HG03575 (cell line): ENCODE results near the gene EPHA2.

Experiments used
- ATAC-seq: cut with Tn5 transposase; IDR thresholded peaks from one replicate; pipeline ENCODE4 v1.9.1; 2021; ENCODE audit not compliant: unreplicated experiment, insufficient number of reproducible peaks, low FRiP score; ENCODE audit errors: extremely low read depth

The EPHA2 gene

DNA sequence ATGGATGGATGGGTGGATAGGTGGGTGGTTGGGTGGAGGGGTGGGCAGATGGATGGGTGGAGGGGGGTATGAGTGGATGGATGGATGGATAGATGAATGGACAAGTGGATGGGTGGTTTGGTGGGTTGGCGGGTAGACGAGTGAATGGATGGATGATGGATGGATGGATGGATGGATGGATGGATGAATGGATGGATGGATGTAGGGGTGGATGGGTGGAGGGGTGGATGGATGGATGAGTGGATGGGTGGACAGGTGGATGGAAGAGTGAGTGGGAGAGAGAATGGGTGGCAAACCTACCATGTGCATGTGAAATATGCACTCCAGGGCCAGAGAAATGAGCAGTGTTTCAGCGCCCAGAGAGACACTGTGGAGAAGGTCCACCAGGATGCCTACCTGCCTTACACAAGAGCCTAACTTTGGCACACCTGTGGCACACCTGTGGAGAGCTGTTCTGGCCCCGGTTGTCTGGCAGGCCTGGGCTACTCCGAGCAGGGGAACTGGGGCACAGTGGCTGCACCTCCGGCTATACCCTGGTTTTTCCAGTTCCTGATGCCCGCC, 12.8 kb downstream of the EPHA2 start:
- ATAC-seq, result no peak

DNA sequence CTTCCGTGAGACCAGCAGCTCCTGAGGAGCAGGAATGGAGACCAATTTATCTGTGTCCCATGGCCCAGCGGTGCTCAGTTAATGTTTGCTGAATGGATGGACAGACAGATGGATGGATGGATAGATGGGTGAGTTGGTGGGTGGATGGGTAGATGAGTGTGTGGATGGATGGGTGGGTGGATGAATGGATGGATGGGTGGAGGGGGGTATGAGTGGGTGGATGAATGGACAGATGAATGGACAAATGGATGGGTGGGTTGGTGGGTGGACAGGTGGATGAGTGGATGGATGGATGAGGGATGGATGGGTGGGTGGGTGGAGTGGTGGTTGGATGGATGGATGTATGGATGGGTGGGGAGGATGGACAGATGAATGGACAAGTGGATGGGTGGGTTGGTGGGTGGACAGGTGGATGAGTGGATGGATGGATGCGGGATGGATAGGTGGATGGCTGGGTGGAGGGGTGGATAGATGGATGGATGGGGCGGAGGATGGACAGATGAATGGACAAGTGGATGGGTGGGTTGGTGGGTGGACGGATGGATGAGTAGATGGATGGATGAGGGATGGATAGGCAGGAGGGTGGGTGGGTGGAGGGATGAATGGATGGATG, 13.4 kb downstream of the EPHA2 start:
- ATAC-seq, result no peak

DNA sequence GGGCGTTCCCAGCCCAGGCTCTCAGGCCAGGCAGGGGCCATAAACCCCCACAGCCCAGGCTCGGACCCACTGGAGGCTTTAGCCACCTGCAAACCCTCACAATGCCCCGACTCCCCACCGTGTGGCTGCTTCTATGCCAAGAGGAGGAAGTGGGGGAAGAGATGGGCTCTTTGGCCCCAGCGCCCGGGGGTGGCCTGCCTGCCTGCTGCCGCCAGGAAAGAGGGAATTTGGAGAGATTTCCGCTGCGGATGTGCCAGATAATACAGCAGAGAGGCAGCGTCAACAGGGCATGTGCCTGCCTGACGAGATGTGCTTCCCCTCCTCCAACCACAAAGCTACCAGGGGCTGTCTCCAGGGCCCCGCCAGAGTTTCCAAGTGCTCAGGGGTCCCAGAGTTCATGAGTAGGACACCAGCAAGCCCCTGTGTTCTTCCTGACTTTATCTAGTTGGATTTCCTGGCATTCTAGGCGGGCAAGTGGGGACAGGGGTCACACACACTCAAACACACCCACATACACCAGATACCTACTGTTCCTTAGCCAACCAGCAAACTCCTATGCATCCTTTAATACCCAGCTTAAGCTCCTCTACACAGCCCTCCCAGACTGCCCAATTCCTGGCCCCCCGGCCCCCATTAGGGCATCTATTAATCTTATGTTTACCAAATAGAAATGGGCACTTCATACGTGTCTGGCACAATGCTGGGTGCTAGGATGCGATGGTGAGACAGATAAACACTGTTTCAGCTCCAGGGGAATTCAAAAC, 14.1 kb downstream of the EPHA2 start:
- no peak for ATAC-seq

DNA sequence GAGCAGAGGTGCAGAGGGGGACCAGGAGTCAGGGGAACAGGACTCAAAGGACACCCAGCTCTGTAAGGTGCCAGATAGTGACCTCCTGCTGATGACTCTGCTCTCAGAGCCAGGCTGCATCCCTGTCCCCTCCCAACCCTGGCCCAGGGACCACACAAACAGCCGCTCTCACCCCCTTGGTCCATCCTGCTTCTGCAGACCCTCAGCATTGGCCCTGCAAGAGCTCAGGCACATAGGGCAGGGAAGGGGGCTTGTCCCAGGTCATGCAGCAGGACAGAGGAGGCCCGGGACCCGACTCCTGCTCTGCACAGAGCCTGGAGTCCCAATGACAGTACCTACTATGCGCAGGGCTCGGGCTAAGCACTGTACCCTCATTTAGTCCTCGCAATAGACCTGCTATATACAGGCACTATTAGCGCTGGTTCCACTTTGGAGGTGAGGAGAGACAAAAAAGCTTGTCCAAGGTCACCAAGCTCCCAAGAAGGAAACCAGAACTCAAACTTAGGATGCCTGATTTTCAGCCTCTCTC, 15.7 kb downstream of the EPHA2 start:
- ATAC-seq, result no peak

DNA sequence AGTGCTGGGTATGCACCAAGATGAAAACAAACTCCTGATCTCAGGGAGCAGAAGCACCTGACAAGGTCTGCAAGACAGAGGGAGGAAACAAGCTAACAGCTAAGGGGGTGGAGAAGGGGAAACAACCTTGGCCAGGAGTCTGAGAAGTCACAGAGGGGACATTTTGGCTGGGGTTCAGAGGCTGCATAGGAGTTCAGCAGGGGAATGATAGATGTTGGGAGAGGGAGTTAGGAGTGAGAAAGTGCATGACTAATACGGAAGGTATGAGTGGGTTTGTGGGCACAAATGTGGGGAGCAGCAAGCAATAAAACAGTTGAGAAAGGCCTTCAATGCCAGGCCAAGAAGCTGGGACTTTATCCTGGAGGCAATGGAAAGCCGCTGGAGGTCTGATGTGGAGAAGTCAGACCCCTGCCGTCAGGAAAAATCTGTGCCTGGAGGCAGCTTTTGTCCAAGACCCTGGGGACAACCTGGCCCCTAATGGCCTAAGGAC, 16.4 kb downstream of the EPHA2 start:
- ATAC-seq, result no peak

DNA sequence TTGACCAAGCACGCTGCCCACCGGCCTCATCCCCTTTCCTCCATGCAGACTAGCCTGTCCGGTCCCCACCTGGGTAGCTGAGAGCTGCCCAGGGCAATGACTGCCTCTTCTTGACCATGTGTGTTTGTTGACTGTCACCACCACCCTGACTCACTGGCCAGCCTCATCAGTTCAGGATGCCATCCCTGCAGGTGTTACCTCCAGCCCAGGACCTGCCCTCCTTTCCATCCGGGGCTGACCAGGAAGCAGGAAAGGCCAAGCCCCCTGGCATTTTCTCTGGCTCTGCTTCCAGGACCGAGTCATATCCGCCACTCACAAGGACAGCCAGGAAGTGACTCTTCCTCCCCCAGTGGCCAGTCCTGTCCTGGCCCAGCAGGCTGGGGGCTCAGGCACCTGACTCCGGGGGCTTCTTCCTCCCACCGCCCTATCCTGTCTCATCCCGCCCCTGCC, 17.1 kb downstream of the EPHA2 start:
- no peak for ATAC-seq

DNA sequence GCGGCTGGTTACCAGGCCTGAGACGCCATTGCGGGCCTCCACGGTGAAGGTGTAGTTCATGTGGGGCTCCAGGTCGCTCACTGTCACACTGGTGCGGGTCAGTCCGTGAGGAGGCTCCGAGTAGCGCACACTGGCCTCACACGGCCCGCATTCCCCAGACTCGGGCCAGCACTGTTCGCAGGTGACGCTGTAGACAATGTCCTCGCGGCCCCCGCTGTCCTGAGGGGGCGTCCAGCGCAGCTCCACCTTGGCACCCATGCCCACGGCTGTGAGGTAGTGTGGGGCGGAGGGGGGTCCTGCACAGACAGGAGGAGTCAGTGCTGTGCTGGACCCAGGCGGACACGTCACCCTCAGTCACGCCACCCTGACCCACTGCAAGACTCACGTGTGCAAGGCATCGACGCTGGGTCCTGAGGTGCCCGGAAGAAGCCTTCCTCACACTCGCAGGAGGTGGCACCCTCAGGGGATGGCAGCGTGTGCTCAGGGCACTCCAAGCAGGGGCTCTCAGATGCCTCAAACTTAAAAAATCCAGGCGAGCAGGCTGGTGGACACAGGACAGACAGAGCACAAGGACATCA, 17.9 kb downstream of the EPHA2 start:
- ATAC-seq, result no peak

DNA sequence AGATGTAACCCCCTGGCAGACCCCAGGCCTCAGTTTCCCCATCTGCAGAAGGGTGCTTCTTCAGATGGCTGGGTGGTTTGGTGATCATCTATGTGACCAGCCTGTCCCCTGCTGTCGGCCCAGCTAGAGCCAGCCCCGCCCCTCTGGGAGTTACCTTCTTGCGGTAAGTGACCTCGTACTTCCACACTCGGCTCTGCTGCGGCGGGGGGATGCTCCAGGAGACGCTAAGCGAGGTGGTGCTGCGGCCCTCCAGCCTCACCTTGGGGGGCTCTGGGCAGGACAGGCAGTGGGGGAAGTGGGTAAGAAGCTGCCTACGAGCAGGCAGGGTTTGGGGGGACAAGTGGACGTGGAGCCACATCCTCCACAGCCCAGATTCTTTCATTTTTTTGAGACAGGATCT, 20.4 kb downstream of the EPHA2 start:
- no peak for ATAC-seq

DNA sequence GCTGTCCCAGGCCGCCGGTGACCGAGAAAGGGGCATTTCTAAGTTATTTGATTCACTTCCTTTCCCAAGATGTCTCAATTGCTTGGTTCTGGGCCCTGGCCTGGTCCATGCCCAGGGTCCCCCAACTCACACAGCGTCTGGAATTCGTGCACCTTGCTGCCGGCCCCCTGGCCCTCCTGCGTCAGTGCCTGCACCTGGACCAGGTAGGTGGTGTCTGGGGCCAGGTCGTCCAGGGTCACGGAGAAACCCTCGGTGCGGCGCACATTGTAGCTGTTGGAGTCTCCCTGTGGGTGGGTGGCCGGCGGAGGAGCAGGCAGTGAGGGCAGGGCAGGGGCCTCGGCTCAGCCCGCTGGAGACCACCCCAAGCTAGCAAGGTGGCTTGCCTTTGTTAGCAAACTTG, 21.0 kb downstream of the EPHA2 start:
- ATAC-seq, result no peak

DNA sequence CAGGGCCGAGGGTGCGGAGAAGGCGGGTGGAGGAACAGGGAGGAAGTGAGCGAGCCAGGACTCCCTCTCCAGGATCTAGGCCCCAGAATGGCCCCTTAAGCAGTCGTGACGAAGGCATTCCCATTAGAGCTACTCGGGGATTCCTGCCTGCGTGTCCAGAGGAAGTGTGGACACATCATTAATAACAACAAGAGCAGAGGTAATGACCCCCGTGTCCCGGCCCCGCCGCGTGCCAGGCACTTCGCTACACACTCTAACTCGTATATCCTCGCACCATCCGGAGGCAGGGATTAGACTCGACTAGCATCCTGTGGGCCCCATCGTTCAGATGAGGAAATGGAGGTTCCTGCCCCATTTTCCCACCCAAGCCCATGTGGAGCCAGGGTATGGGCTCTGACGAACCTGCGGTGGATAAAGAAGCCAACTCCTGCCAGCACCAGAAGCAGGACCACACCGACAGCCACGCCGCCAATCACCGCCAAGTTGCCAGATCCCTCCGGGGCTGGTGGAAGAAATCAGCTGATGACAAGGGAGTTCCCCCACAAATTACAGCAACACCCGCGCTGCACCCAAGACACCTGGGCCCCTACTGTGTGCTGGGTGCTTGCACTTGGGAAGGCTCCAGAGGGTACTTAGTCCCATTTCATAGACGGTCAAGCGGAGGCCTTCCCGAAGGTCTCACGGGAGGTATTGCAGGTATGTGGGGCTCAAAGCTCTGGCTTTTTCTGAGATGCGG, 21.6 kb downstream of the EPHA2 start:
- ATAC-seq, result no peak

DNA sequence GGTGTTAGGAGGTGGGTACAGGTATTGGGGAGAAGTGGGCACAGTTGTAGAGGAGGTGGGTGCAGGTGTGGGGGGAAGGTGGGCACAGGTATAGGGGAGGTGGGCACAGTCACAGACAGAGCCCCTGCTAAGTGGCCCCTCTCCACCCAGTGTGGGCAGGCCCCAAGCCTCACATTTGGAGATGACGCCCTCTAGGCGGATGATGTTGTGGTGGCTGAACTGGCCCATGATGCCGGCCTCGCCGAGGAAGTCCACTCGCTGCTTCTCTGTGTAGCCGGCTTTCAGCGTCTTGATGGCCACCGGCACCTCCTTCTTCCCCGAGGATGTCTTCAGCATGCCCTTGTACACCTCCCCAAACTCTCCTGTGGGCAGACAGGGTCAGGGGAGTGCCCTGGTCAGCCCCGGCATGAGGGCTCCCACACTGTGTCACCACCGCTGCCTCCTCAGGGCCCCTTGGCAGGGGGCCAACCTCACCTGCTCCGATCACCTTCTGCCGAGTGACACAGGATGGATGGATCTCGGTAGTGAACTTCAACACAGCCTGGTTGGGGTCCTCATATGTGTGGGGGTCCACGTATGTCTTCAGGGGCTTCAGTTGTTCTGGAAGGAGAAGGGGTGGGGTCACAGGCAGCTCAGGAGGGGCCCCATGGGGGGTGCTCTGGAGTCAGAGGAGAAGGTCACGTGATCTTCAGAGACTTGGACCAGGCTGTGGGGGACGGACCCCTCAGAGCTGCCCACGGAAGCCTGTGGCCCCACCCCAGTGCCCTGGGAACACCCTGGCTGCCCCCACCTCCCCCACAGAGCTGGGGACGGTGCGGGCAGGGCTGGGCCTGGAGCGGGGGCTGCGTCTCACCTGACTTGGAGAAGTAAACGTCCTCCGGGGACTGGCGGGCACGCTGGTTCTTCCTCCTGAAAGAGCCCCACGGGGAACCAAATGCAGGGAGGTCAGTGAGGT, 22.6 kb downstream of the EPHA2 start:
- no peak for ATAC-seq

DNA sequence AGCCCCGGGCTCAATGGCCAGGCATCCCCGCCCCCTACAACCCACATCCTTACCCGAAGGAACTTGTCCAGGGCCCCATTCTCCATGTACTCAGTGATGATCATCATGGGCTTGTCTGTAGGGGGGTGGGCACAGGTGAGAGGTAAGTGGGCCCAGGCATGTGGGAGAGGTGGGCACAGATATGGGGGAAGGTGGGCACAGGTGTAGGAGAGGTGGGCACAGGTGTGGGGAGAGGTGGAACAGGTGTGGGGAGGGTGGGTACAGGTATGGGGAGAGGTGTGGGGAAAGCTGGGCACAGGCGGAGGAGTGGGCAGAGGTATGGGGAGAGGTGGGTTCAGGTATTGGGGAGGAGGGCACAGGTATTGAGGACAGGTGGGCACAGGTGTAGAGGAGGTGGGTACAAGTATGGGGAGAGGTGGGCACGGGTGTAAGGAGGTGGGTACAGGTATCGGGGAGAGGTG, 23.5 kb downstream of the EPHA2 start:
- no peak for ATAC-seq

DNA sequence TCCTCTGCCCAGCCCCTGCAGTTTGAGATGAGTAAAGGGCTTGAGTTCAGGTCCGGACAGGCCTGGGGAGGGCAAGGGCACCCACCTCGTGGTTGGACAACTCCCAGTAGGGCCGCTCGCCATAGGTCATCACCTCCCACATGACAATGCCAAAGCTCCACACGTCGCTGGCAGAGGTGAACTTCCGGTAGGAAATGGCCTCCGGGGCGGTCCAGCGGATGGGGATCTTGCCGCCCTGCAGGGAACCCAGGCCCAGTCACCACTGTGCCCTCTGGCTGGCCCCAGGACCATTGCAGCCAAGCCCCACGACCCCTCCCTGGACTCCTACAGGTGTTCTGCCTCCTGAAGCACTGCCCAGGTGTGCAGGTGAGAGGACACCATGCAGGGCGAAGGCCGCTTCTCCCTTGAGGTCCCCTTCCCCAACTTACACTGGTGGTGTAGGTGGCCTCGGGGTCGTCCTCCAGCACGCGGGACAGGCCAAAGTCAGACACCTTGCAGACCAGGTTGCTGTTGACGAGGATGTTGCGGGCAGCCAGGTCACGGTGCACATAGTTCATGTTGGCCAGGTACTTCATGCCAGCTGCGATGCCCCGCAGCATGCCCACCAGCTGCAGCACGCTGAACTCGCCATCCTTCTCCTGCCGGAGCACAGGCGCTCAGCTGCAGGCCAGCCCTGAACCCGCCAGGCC, 24.1 kb downstream of the EPHA2 start:
- ATAC-seq, result no peak

DNA sequence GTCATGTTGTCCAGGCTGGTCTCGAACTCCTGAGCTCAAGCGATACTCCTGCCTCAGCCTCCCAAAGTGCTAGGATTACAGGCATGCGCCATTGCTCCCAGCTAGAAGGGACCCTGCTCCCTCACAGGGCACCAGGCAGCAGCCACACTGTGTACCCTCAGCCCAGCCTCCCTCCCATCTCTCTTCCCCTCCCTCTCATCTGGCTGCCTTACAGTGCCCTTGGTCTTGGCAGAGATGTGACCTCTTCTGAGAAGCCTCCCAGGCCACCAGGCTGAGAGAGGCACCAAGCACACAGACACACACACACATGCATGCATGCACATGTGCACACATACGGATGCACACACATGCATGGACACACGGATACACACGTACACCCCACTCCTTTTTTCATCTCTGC, 25.0 kb downstream of the EPHA2 start:
- ATAC-seq, result no peak

DNA sequence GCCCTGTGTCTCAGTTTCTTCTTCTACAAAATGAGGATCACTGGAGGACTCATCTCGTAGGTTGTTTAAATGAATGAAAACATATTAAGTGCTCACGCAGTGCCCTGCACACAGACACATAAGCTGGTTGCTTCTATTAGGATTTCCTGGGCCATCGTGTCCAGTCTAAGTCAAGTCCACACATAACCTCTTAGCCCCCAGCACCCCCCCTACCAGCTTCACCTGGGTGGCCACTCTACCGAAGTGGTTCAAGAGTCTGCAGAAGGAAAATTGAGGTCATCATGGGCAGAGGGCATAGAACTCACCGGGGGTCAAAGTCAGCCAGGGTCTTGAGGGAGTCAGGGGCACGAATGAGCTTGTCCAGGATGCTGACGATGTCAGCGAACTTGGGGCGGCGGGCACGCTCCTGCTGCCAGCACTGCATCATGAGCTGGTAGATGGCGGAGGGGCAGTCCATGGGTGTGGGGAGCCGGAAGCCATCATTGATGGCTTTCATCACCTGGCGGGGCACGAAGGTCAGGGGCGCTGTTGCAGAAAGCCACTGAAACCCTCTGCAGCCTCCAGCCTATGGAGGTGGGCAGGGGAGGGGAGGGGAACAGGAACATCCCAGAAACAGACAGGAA, 25.8 kb downstream of the EPHA2 start:
- no peak for ATAC-seq

DNA sequence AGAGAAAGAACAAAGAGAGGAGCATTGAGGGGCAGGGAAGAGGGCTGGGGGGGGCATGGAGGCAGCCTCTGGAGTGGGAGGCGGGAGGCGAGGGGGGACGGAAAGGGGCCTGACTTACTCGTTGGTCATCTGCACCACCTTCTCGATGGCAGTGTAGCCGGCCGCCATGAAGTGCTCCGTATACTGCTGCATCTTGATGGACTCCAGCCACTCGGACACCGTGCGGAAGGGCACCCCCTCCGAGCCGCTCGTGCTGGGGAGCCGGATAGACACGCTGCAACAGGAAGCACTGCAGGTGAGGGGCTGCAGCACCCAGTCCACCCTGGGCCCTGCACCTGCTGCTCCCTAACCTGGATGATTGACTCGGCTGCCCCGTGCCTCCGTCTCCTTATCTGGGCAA, 26.6 kb downstream of the EPHA2 start:
- no peak for ATAC-seq

DNA sequence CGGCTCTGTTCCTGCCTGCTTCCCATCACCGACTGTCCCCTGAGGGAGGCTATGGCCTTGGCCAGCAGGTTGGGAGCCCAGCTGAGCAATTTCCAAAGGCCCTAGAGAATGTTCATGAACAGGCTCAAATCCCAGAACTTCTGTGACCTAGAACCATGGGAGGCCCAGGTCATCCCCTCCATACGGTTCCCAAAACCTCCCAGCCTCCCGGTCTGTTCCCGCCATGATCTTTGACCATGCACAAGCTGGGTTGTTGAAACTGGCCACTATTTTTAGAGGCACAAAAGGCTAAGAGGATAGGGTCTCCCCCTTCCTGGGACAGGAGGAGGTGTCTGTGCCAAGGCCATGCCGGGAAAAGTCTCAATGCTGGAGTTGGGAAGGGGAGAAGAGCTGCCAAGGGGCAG, 27.5 kb downstream of the EPHA2 start:
- no peak for ATAC-seq
